ENCODE results near the gene RABGGTA. TPM values are rescaled to one million over a fixed set of nuclear protein-coding genes. Genes with fewer than 3 reads are reported as not detected.
A peak's percentile ranks its signal among the peaks of the same experiment; 100 is the strongest.

RABGGTA gene
- total RNA-seq, 1 donor from 2014 or later, result 54.0 TPM

DNA sequence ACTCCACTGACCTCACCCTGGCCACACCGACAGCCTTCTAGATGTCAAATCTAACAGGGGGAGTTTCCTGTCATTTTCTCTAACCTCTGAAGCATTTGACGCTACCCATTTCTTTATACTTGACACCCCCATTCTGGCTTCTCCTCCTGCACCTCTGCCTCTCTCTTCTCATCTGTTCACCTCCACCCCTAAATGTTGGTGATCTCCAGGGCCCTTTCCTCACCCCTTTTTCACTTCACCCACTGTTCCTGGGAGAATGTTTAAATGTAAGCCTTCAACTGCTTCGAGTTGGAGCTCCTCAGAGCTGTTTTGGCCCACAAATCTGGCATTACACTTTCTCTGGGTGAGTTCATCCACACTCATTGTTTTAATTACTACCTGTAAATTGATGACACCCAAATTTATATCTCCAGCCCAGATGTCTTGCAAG, 452 bp upstream of the RABGGTA start:
- Histone ChIP-seq H3K4me3 (ENCODE audit: low read depth, low read length) (peak overlapping the region; percentile 68), H3K36me3 (ENCODE audit: control insufficient read depth, insufficient read depth, low read length) (peaks cover 2% of the 10 kb centered on the region), H3K27me3 (ENCODE audit: control insufficient read depth, insufficient read depth, low read length) (no peaks in the 10 kb centered on the region)
- no peak for DNase-seq (ENCODE audit: low read depth)
- TF ChIP-seq, protein P1, sequence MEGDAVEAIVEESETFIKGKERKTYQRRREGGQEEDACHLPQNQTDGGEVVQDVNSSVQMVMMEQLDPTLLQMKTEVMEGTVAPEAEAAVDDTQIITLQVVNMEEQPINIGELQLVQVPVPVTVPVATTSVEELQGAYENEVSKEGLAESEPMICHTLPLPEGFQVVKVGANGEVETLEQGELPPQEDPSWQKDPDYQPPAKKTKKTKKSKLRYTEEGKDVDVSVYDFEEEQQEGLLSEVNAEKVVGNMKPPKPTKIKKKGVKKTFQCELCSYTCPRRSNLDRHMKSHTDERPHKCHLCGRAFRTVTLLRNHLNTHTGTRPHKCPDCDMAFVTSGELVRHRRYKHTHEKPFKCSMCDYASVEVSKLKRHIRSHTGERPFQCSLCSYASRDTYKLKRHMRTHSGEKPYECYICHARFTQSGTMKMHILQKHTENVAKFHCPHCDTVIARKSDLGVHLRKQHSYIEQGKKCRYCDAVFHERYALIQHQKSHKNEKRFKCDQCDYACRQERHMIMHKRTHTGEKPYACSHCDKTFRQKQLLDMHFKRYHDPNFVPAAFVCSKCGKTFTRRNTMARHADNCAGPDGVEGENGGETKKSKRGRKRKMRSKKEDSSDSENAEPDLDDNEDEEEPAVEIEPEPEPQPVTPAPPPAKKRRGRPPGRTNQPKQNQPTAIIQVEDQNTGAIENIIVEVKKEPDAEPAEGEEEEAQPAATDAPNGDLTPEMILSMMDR (IDR thresholded peaks at IDR 0.05; ENCODE audit: insufficient read depth, low read length, poor library complexity, severe bottlenecking), result no peak

DNA sequence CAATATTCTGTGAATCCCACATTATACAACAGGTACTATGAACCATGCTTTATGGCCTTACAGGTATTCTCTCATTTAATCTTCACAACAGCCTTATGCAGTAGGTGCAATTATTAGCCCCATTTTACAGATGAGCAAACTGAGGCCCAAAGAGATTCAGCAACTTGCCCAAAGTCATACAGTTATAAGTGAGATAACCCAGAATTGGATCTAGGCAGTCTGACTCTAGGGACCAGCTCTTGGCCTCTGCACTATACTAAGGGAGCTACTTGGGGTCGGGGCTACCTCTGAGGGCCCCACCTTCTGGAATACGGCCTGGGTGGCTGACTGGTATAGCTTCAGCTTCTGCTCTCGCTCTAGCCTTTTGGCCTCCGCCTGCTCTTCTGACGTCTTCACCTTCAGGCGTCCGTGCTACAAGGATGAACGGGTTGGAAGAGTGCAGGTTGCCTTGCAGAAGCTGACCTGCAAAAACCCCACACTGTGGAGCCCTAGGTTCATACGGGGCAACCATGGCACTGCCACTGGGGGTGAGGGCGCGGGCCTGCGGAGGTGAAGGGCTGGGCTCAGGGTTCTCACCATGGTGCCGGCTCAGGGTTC, 762 bp downstream of the RABGGTA start:
- TF ChIP-seq, protein P1 (IDR thresholded peaks at IDR 0.05; ENCODE audit: insufficient read depth, low read length, poor library complexity, severe bottlenecking), result no peak
- no peaks in the 10 kb centered on the region for H3K27me3 ChIP-seq (ENCODE audit: control insufficient read depth, insufficient read depth, low read length)
- peak overlapping the region; percentile 68 for H3K4me3 ChIP-seq (ENCODE audit: low read depth, low read length)
- H3K36me3 ChIP-seq (ENCODE audit: control insufficient read depth, insufficient read depth, low read length), result peaks cover 2% of the 10 kb centered on the region
- no peak for DNase-seq (ENCODE audit: low read depth)

DNA sequence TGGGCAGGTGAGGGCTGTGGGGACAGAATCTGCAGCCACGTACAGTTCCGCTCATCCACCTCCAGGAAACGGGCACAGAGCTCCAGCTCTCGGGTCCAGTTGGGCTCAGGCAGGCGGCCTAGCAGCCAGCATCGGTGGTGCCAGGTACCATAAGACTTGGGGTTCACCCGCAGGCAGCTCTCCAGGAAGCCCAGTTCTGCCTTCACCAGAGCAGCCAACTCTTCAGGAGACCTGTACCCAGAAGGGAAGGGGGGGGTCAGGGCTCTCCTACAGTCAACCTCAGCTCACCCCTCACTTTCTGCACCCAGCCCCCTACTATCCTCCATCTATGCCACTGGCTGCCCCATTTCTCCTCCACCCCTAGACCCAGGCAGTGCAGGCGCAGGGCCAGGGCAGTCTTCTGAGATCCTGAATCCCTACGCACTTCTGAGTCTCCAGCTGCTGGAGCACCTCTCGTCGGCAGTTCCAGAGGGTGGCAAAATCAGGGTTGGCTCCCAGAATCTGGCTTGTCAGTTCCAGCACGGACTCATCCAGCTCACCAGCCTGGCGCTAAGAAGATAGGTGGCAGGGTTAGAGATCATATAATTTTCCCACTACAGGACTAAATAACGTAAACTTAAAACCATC, 1.4 kb downstream of the RABGGTA start:
- DNase-seq (ENCODE audit: low read depth), result no peak
- H3K4me3 ChIP-seq (ENCODE audit: low read depth, low read length), result no peak overlapping the region
- TF ChIP-seq, protein P1 (IDR thresholded peaks at IDR 0.05; ENCODE audit: insufficient read depth, low read length, poor library complexity, severe bottlenecking), result no peak
- peaks cover 3% of the 10 kb centered on the region for H3K36me3 ChIP-seq (ENCODE audit: control insufficient read depth, insufficient read depth, low read length)
- no peaks in the 10 kb centered on the region for H3K27me3 ChIP-seq (ENCODE audit: control insufficient read depth, insufficient read depth, low read length)

DNA sequence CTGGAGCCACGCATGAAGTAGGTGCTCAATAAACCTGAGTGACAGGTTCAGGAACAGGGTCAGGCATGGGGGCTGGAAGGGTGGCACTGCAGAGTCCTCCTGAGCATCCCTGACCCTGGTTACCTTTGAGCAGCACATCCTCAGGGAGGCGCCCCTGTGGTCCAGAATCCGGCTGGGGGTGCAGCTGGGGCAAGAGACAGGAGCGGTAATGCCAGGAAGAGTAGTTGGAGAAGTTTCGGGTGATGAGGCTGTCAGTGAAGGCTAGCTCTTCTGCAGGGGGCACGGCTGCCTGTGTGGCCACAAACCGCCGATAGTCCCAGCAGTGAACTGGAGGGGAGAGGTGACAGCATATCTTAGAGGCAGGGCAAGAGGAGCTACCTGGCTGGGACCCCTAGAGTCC, 2.0 kb downstream of the RABGGTA start:
- H3K4me3 ChIP-seq (ENCODE audit: low read depth, low read length), result no peak overlapping the region
- TF ChIP-seq, protein P1 (IDR thresholded peaks at IDR 0.05; ENCODE audit: insufficient read depth, low read length, poor library complexity, severe bottlenecking), result no peak
- peaks cover 3% of the 10 kb centered on the region for H3K36me3 ChIP-seq (ENCODE audit: control insufficient read depth, insufficient read depth, low read length)
- DNase-seq (ENCODE audit: low read depth), result no peak
- H3K27me3 ChIP-seq (ENCODE audit: control insufficient read depth, insufficient read depth, low read length), result no peaks in the 10 kb centered on the region

DNA sequence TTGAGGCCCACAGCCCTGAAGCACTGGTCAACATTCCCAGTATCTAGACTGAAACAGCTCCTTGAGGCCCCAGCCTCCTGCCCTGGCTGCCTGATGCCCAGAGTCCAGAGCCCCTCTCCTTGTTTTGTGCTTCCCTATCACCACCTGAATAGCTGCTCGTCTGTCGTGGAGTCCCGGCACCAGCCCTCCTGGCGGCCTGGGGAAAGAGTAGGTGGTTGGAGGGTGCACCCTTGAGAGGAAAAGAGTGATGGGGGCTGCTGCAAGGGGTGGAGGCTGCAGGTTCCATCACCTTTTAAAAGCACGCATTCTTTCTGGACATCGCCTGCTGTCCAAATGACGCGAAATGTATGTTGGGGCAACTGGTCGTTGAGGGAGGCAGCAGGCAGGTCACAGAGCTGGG, 3.2 kb downstream of the RABGGTA start:
- Histone ChIP-seq H3K27me3 (ENCODE audit: control insufficient read depth, insufficient read depth, low read length) (no peaks in the 10 kb centered on the region), H3K36me3 (ENCODE audit: control insufficient read depth, insufficient read depth, low read length) (peaks cover 3% of the 10 kb centered on the region), H3K4me3 (ENCODE audit: low read depth, low read length) (no peak overlapping the region)
- TF ChIP-seq, protein P1 (IDR thresholded peaks at IDR 0.05; ENCODE audit: insufficient read depth, low read length, poor library complexity, severe bottlenecking), result no peak
- DNase-seq (ENCODE audit: low read depth), result no peak

DNA sequence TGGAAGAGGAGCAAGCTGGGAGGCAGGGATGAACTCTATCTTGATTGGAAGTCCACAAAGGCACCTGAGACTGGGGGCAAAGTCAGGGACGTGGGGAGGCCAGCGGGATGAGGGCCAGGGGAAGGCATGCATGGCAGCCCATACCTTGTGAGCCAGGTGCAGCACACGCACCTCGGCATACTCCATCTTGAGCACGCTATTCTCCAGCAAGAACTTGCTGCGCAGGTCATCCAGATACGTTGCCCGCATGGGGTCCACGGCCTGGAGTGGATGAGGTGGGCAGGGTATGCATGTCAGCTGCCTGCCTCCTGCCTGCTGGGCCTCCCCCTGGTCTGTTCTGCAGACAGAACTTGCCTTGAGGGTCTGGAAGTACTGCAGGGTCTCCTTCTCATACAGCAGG, 3.9 kb downstream of the RABGGTA start:
- Histone ChIP-seq H3K4me3 (ENCODE audit: low read depth, low read length) (no peak overlapping the region), H3K36me3 (ENCODE audit: control insufficient read depth, insufficient read depth, low read length) (peaks cover 3% of the 10 kb centered on the region)

More for the DNA sequence above, 3.9 kb downstream of the RABGGTA start:
- TF ChIP-seq, protein P1 (IDR thresholded peaks at IDR 0.05; ENCODE audit: insufficient read depth, low read length, poor library complexity, severe bottlenecking), result no peak
- DNase-seq (ENCODE audit: low read depth), result no peak
- H3K27me3 ChIP-seq (ENCODE audit: control insufficient read depth, insufficient read depth, low read length), result no peaks in the 10 kb centered on the region

All from kidney epithelial cell (primary cell).